ENCODE results near the gene B3GNT7.
"Not testable (repeated sequence)": the region's sequence is repeated elsewhere in the genome, so short reads cannot be mapped to it uniquely, and the experiment has no call there.

Gene B3GNT7

DNA sequence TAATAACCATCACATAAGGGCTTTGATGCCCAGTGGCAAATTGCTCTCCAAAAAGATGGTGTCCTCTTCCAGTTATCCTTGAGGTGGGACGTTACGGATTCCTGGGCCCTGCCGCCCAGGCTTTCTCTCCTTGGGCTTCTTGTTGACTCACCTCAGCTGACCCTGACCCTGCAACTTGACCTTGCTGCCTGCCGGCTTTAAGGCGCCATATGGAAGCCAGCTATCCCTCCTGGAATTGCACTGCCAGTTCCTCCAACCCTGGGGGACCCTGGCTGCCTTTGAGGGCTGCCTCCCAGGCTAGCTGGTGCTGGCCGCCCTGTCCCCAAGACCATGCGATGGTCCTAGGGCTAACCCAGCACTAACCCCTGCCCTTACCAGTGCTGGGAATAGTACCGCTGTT lies 28.3 kb upstream of the B3GNT7 start:
- DNase-seq (ENCODE audit: low read depth) = no peak

DNA sequence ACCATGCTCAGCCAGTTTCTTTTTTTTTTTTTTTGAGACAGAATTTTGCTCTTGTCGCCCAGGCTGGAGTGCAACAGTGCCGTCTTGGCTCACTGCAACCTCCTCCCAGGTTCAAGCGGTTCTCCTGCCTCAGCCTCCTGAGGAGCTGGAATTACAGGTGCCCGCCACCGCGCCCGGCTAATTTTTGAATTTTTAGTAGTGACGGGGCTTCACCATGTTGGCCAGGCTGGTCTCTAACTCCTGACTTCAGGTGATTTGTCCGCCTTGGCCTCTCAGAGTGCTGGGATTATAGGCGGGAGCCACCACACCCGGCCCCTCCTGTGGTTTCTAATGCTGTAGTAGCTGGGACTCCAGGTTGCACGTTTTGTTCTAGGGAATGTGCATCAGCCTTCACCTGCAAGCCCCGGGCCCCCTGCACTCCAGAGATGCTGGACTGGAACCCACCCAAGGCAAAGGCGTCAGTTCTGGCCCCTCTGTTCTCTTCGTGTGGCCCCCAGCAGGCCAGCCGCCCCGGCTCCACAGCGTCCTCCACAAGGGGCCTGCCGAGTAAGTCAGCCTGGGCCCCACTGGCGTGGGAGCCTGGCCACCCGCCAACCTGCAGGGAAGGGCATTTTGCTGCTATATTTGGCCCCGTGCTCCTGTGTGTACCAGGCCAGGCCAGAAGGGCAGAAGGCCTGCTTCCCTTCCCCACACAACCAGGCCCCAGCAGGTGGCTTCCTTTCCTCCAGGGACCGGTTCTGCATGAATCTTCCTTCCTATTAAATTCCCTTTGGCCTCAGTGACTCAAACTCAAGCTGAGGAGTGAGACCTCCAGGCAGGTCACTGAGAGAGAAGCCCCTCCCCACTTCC lies 25.7 kb upstream of the B3GNT7 start:
- DNase-seq (ENCODE audit: low read depth) = no peak

DNA sequence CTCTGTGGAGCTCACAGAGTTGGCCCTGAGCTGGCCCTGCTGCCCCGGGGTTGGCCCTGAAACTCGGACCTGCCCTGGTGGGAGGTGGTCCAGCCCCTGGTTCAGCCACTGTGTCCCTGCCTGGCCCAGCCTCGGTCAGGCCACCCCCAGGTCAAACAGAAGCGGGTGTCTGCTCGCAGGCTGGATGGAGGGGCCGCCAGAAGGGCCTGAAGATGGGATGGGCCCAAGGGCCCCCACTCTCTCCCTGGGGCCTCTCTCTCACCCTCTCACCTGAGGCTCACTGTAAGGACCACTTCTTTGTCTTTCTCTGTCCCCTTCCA lies 25.1 kb upstream of the B3GNT7 start:
- no peak for DNase-seq (ENCODE audit: low read depth)

DNA sequence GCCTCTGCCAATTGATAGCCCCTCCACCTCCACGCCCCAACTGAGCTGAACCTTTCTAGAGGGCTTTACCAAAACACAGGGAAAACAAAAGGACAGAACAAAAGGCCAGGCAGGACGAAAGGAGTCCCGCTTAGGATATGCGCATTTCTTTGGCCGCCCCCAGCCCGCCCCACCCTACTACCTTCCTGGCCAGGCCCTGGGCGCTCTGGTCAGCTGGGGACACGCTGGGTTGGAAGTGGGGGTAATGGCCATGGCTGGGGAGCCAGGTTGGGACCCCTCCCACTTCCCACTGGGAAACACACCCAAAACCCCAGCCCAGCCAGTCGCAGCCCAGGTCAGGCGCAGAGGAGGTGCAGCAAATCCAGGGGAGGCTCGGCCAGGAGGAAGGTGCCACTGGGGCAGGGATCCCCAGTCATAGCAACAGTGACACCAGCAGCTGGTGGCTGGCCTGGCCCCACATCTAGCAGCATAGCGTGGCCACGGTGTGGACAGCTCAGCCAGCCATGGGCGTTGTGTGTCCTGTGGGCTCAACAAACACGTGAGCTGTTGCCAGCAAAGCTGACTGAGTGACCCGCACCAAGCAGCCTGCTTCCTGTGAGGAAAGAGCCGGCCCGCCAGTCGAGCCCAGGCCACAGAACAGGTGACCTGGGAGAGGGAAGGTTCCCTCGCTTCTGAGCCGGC lies 24.6 kb upstream of the B3GNT7 start:
- DNase-seq (ENCODE audit: low read depth) = no peak

DNA sequence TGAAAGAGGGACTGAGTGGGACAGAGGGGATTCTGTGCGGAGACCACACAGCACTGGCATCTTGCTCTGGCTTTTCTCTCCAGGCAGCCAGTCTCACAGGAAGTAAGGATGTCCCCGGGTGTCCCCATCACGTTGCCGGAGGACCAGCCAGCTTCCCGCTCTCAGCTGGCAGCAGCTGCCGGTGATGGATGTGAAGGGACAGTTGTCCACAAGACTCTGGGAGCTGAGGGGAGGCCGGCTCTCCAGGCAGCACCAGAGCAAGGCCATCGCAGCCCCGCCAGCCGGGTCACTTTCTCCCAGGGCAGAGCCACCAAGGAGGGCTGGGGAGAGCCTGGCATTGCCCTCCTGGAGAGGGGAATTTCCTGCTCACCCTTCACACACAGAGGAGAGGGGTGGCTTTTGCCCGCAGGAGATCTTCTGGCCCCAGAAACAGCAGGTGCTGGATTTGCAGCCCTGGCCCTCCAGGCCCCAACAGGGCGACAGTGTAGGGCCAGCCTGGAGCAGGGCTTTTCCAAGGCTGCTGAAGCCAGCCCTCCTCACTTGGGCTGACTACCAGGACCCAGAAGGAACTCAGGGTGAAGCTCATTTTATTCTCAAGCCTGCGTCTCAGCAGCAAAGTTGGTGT lies 24.0 kb upstream of the B3GNT7 start:
- DNase-seq (ENCODE audit: low read depth) = no peak

DNA sequence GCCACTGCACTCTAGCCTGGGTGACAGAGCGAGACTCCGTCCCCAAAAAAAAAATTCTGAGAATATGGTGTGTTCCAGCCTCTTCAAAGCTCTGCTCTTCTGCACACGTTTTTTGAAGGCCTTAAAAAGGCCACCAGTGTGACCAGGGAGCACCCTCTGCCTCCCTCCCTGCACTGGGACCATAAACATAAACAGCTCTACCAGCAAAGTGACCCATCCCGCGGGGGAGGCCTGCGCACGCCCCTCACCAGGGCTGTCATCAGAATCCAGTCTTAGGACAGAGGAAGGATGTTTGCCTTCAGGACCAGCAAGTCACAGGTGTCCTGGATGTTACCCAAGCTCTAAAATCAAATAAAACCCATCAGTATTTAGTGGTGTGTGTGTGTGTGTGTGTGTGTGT lies 23.2 kb upstream of the B3GNT7 start:
- no peak for DNase-seq (ENCODE audit: low read depth)

DNA sequence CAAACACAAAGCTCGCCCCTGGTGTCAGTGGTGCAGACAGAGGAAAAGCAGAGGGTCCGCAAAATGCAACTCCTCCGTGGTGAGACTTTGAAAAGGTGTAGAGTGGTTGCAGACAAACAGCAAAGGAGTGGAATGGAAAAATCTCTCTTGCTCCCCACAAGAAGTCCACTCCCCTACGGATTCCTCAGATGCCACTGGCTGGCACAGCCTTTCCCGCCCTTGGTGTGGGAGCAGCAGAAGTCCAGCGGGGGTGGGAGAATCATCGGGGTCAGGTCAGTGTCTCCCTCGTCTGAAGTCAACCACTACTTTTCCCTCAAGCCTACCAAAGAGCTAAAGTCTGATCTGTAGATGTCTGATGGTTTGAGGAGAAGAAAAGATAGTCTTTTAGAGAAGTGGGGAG lies 22.3 kb upstream of the B3GNT7 start:
- DNase-seq (ENCODE audit: low read depth) = no peak

DNA sequence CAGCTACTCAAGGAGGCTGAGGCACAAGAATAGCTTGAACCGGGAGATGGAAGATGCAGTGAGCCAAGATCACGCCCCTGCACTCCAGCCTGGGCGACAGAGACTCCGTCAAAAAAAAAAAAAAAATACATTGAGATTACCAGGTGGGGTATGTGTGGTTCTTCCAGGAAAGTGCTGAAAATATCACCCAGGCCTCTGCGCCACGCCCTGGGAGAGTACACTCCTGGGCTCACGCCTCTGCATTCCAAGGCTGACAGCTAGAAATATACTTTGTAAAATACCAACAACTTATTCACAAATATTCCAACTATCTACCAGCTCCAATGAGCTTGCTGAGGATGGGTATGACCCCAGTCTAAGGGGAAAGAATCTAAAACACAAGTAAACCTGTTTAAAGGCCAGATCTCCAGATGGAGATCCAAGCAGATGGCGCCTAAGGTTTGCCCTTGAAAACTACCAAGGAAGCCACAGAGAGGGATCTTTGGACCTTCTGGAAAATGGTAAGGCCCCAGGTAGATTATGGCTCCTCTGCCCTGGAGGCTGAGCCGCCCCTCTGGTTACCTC lies 21.6 kb upstream of the B3GNT7 start:
- DNase-seq (ENCODE audit: low read depth) = no peak

DNA sequence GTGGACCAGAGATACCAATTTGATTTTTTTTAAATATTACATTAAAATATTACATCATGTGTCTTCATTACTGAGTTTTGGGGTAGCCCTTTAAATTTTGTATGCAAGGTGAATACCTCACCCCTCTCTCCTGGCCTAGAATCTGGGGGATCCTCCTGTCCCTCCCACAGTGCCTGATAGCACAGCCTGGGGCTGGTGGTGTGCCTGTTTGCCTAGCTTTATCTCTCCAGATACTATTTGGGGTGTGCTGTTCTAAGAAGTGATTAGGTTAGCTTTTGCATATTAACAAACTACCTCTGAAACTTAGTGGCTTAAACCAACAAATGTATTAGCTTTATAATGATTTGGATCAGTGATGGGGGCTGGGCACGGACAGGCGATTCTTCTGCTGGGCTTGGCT lies 20.7 kb upstream of the B3GNT7 start:
- no peak for DNase-seq (ENCODE audit: low read depth)

DNA sequence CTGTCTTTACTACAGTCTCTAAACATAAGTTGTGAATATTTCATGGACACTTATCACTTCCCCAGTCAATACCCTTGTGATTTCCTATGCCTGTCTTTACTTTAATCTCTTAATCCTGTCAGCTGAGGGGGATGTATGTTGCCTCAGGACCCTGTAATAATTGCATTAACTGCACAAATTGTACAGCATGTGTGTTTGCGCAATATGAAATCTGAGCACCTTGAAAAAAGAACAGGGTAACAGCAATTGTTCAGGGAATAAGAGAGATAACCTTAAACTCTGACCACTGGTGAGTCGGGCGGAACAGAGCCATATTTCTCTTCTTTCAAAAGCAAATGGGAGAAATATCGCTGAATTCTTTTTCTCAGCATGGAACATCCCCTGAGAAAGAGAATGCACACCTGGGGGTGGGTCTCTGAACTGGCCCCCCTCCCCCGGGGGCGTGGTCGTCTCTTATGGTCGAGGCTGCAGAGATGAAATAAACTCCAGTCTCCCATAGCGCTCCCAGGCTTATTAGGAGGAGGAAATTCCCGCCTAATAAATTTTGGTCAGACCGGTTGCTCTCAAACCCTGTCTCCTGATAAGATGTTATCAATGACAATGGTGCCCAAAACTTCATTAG lies 19.4 kb upstream of the B3GNT7 start:
- DNase-seq (ENCODE audit: low read depth) = not testable (repeated sequence)

DNA sequence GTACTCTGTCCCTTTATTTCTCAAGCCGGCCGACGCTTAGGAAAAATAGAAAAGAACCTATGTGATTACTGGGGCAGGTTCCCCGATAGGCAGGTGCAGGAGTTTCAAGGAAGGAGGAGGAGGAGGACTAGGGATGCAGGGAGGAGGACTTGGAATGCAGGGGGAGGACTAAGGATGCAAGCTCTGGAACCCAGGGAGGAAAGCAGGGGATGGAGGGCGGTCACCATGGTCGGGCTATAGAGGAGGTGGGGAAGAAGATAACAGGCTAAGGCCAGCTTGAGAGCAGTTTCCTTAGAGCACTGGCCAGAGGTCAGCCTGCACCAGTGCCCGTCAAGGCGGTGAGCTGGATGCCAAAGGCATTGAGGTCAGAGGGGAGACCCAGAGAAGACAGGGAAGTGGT lies 18.7 kb upstream of the B3GNT7 start:
- no peak for DNase-seq (ENCODE audit: low read depth)

DNA sequence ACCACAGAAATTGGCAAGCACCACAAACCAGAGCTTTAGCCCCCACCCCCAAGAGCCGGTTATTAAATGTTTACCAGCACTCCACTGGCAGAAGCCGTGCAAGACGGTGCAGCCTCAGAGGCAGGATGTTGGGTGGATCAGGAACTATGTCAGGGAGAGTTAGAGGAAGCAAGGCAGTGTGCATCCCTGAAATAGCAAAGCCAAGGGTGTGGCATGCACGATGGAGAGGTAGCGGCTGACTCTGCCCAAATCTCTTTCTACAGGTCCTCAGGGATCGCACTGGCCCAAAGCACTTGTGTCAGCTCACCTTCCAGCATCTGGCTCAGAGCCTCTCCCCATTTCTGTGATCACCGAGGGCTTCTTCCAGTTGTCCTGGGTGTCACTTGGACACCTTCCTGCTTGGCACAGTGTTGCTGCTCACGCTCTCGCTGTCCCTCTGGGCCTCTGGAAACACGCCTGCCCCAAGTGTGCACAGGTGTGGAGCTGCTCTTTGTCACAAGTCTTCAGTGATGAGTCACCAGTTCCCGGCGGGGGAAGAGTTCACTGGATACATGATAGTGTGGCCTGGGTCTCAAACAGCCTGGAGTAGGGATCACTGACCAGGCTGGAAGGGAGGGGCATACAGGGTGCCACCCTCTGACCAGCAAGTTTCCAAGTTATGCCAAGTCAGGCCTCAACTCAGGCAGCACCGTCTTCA lies 17.3 kb upstream of the B3GNT7 start:
- no peak for DNase-seq (ENCODE audit: low read depth)

DNA sequence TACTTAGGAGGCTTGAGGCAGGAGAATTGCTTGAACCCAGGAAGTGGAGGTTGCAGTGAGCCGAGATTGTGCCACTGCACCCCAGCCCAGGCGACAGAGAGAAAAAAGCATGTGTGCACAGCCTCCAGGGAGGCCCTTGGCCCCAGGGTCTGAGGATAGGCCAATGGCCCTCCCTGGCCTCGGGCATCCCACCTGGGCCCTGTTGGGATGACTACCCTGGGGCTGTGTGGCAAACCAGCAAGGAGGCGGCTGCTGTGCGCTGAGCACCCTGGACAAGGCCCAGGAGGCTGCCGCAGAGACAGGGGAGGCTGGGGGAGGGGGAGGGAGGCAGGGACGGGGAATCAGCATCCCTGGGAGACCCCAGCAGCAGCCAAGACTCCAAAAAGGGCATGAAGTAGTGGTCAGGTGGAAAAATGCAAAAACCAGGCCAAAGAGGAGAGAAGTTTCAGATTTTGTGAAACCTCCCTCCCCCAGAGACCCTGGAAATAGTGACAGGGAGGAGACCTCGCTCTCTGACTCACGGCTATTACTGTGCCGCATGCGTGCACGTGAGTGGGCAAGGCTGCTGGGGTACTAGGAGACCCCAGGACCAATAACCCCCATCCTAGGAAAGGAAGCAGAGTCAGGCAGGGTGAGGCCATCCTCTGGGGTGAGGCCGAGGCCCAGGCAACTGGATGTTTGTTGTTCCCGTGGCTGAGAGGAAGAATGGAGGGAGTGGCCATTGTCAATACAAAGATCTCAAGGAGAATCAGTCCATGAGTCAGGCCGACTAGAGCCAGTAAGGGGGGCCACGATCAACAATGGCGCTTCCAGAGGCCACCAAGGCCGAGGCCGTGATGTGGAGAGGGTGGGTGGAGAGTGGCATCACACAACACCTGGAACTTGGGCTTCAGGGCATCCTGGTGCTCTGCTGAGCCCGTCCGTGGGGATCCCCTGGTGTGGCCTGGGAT lies 16.0 kb upstream of the B3GNT7 start:
- DNase-seq (ENCODE audit: low read depth) = no peak

DNA sequence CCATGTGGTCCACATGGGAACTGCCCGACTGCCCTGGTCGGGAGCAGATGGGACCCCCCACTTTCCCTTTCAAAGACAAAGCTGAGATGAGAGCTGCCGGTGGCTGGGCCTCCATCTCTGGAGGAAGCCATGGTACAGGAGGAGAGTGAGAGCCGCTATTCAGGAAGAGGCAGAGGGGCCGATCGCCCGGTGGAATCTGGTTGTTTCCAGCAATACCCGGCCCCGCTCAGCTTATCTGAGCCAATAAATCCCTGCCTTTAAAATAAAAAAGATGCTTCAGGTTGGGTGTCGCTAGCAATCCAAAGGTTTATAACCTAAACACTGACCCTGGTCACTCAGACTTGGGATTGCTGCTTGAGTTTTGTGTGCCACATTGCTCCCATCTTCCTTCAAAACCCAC lies 15.2 kb upstream of the B3GNT7 start:
- DNase-seq (ENCODE audit: low read depth) = no peak

DNA sequence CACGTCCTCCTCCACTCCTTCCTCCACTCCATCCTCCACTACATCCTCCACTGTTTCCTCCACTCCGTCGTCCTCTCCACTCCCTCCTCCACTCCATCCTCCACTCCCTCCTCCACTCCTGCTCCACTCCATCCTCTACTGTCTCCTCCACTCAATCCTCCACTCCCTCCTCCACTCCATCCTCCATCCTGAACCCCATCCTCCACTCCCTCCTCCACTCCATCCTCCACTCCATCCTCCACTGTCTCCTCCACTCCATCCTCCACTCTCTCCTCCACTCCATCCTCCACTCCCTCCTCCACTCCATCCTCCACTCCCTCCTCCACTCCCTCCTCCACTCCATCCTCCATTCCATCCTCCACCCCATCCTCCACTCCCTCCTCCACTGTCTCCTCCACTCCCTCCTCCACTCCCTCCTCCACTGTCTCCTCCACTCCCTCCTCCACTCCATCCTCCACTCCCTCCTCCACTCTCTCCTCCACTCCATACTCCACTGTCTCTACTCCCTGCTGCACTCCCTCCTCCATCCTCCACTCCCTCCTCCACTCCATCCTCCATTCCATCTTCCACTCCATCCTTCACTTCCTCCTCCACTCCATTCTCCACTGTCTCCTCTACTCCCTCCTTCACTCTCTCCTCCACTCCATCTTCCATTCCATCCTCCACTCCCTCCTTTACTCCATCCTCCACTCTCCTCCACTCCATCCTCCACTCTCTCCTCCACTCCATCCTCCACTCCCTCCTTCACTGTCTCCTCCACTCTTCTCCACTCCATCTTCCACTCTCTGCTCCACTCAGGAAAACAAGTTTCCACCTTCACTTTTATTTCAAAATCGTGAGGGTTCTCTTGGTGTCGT lies 14.3 kb upstream of the B3GNT7 start:
- no peak for DNase-seq (ENCODE audit: low read depth)

DNA sequence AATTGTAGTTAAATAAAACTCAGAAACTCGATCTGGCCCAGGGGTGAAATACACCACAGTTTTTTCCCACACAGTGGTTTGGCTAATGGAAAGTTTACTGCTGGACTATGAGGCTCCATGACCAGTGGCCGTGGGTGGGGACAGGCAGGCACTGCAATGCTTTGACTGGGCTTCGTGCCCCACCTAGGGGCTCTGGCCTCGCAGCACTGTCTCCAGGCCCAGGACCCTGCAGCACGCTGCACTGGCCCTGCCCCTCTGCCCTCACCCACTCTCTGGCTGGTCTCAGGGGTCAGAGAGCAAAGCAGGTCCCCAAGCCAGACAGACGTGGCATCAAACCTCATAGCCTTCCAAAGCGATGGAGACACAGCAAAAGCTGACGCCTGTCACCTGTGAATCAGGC lies 13.4 kb upstream of the B3GNT7 start:
- DNase-seq (ENCODE audit: low read depth) = no peak

DNA sequence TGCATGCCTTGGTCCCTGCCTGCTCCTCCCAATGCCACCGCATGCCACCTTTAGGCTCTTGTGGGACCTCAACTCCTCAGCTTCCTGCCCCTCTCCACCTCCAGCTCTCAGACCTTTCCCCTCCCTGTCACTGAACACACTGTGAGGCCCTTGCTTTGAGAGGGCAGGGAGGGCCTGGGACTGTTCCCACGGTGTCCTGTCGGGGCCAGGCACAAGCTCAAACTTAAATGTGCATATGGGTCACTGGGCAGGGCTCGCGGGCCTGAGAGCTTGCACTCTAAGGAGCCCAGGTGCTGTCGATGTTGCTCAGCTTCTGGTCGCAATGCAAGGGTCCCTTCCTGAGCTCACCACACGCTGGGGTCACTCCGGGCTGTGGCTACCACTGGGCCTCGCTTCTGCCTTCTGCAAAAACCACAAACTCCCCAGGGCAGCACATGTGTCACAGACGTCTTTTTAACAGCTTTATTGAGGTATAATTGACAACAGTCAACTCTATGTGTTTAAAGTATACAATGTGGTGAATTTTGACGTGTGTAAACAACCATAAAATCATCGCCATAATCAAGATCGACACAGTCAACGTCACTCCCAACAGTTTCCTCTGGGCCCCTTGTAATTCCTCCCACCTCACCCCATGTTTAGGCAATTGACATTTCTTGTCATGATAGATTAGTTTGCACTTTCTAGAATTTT lies 11.9 kb upstream of the B3GNT7 start:
- no peak for DNase-seq (ENCODE audit: low read depth)

DNA sequence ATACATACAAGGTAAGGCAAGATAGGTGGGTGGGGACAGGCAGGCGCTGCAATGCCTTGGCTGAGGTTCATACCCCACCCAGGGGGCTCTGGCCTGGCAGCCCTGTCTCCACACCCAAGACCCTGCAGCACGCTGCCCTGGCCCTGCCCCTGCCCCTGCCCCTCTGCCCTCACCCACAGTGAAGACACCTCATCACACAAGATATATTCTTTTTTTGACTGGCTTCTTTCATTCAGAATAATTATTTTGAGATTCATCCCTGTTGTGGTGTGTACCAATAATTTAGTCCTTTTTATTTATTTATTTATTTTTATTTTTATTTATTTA lies 11.4 kb upstream of the B3GNT7 start:
- DNase-seq (ENCODE audit: low read depth) = no peak

DNA sequence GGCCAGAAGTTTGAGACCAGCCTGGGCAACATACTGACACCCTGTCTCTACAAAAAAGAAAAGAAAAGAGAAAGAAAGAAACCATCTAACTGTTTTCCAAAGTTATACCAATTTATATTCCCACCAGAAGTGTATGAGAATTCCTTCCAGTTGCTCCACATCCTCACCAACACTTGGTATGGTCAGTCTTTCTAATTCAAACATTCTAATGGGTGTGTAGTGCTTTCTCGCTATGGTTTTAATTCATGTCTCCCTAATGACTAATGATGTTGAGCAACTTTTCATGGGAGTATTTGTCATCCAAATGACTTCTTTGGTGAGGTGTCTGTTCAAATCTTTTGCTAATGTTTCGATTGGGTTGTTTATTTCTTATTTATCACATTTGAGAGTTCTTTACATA lies 10.5 kb upstream of the B3GNT7 start:
- no peak for DNase-seq (ENCODE audit: low read depth)

DNA sequence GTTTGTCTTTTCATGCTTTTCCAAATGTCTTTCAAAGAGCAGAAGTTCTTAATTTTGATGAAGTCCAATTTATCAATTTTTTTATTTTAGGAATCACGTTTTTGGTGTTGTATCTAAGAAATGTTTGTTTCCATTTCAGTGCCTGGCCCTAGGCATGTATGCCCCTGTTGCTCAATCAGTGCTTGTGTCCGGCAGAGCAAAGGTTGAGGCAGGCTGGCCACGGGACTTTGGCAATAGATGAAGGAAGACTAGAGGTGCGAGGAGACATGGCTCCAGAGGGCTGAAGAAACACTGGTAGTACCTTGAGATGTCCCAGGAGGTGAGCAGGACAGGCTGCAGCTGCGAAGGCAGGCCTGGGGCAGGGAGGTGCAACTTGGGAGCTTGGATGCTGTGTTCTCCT lies 10.1 kb upstream of the B3GNT7 start:
- DNase-seq (ENCODE audit: low read depth) = no peak

Measured in activated T-cell treated with anti-CD3 and anti-CD28 coated beads for 1 hour (primary cell).